NCI-H2029 treated with DMSO at 0.1 percent for 48 hours (cell line): ENCODE data around the gene CCDC88B.

Source experiments
- DNase-seq: peaks from one replicate; lab custom pipeline; 2025; lab: John Stamatoyannopoulos, UW

CCDC88B gene

DNA sequence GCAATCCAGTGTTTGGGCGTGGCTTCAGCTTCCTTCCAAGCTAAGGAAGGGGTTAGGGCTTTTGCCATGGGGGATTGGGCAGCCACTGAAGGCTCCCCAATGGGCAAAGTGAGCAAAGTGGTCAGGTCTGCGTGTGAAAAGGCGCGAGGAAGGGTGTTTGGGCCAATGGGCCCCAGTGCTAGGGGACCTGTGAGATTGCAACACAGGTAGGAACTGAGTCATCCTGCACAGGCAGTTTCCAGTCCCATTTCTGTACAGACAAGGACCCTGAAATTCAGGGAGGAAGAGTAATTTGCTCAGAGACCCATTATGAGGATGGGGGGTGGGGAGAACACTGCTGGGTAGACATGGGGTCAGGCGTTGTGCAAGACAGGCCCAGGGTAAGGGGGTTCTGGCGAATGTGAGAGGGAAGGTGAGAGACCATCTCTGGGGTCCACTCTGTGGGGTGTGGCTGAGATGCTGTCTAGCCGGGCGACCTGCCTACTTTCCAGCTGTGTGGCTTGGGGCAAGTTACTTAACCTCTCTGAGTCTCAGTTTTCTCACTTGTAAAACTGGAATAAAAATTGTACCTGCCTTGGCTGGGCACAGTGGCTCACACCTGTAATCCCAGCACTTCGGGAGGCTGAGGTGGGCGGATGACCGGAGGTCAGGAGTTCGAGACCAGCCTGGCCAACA is 7.3 kb downstream of the CCDC88B start:
- DNase-seq: no peak

DNA sequence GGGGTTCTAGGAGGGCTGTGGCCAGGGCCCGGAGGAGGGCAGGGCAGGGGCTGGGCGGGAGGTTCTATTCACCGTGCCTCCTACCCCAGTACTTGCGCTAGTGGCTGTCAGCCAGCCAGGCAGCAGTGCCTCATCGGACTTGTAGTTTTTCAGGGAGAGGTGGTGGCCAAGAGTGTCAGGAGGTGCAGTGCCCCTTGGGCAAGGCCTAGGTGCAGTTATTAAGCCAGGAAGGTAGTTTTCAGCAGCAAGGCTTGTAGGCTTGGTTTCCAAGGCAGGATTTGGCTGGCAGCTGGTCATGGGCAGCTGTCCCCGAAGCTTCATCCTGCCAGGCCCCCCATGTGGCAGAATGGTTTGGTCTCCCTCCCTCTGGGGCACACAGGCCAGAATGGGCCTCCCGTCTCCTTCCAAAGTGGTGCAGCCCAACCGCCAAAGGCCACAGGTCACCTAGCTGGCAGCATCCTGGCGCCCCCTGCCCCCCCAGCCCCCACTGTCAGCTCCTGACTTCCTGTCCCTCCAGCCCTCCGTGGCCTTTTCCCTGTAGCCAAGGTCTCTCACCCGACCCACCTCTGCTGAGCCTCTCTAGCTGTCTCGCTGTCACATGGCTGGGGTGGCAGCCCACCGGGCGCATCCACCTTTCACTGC is 8.5 kb downstream of the CCDC88B start:
- DNase-seq: no peak

DNA sequence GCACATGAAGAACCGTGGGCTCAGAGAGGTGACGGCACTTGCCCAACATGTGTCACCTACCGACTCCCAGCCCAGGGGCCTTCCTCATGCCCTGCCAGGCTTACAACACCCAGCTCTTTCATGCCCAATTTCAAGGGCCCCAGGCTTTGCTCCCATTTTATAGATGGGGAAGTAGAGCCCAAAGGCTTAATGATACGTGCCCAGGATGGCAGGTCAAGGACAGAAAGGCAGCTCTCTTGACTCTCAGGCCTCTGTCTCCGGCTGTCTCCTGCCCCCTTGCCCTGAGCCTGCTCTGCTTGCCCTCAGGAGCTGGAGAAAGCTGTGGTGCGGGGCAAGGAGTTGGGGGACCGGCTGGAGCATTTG is 9.0 kb downstream of the CCDC88B start:
- no peak for DNase-seq

DNA sequence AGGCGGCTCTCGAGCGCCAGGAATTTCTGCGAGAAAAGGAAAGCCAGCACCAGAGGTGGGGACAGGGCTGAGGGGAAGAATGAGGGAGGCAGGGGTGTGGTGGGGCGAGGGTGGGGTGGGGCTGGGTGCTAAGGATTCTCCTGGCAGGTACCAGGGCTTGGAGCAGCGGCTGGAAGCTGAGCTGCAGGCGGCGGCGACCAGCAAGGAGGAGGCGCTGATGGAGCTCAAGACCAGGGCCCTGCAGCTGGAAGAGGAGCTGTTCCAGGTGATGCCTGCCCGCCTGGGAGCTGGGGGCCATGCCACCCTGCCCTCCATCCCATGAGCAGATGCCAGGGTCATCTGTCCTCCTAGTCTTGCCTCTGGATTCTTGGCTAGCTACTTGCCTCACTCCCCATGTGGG is 9.4 kb downstream of the CCDC88B start:
- no peak for DNase-seq

DNA sequence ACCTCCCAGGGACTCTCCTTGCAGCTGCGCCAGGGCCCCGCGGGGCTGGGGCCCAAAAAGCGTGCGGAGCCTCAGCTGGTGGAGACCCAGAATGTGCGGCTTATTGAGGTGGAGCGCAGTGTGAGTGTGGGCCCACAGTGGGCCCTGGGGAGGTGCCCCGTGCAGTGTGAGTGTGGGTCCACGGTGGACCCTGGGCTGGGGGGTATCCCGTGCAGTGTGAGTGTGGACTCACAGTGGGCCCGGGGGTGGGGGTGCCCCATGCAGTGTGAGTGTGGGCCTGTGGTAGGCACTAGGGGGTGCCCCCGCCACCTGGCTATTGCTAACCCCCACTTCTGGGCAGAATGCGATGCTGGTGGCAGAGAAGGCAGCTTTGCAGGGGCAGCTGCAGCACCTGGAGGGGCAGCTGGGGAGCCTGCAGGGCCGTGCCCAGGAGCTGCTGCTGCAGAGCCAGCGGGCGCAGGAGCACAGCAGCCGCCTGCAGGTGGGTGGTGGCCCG is 11.2 kb downstream of the CCDC88B start:
- DNase-seq: no peak

DNA sequence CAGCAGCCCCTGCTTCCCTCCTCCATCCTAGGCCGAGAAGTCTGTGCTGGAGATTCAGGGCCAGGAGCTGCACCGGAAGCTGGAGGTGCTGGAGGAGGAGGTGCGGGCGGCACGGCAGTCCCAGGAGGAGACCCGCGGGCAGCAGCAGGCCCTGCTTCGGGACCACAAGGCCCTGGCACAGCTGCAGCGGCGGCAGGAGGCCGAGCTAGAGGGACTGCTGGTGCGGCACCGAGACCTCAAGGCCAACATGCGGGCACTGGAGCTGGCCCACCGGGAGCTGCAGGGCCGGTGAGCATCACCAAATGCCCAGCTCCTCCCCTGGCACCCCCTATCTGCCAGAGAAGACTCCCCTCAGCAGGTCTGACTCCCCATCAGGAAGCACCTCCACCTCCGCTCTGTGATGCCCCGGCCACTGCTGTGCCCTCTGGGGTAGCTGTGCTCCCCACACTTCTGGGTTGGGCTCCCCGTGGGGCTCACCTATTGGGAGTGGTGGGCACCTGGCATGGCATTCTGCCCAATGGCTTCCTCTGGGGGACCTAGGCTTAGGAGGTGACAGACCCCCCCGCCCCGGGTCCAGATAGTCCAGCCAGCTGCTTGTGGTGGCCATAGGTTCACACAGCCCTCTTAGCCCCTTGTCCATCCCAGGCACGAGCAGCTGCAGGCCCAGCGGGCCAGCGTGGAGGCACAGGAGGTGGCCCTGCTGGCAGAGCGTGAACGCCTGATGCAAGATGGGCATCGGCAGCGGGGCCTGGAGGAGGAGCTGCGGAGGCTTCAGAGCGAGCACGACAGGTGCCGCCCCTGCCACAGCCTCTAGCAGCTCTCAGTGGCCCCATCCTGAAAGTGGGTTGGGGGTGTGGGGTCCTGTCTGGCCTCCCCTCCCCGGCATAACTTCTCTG is 12.3 kb downstream of the CCDC88B start:
- DNase-seq: no peak

DNA sequence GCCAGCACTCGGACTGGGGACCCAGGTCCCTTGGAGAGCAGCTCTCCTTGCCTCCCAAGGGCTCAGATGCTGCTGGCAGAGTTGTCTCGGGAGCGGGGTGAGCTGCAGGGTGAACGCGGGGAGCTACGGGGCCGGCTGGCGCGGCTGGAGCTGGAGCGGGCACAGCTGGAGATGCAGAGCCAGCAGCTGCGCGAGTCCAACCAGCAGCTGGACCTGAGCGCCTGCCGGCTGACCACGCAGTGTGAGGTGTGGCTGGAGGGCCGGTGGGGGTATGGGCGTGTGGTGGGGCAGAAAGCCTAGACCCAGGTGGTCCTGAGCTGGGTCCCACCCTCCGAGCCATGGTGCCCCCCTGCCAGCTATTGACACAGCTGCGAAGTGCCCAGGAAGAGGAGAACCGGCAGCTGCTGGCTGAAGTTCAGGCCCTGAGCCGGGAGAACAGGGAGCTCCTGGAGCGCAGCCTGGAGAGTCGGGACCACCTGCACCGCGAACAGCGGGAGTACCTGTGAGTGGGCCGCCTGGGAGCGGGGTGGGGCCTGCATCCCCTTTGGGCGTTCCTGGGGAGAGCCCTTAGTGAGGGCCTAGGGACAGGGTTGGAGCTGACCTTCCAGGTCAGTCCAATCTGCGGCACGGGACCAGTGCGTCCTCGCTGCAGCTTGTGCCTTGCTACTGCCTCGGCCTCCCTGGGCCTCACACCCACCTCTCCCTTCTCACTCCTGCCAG is 13.2 kb downstream of the CCDC88B start:
- DNase-seq: no peak

DNA sequence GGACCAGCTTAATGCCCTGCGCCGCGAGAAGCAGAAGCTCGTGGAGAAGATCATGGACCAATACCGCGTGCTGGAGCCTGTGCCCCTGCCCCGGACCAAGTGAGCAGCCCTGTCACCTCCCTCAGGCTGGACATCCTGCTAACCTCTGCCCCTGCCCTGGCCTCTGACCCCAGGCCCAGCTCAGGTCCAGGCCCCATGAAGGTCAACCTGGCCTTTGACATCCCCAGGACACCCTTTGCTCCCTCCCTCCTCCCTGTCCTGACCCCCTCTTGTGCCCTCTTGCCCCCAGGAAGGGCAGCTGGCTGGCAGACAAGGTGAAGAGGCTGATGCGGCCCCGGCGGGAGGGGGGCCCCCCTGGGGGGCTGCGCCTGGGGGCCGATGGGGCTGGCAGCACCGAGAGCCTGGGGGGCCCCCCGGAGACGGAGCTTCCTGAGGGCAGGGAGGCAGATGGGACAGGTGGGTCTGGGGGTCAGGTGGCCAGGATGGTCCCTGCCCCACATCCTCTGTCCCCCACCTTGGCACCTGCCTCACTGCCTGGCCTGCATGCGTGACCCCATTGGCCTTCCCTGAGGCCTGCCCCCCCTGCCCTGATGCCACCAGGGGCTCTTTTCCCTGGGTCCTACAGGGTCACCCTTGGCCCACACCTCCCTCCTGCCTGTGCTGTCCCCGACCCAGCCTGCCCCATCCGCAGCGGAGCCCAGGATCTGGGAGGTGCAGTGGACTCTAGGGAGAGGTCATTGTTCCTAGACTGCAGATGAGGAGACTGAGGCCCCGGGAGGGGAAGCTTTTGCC is 13.9 kb downstream of the CCDC88B start:
- no peak for DNase-seq

DNA sequence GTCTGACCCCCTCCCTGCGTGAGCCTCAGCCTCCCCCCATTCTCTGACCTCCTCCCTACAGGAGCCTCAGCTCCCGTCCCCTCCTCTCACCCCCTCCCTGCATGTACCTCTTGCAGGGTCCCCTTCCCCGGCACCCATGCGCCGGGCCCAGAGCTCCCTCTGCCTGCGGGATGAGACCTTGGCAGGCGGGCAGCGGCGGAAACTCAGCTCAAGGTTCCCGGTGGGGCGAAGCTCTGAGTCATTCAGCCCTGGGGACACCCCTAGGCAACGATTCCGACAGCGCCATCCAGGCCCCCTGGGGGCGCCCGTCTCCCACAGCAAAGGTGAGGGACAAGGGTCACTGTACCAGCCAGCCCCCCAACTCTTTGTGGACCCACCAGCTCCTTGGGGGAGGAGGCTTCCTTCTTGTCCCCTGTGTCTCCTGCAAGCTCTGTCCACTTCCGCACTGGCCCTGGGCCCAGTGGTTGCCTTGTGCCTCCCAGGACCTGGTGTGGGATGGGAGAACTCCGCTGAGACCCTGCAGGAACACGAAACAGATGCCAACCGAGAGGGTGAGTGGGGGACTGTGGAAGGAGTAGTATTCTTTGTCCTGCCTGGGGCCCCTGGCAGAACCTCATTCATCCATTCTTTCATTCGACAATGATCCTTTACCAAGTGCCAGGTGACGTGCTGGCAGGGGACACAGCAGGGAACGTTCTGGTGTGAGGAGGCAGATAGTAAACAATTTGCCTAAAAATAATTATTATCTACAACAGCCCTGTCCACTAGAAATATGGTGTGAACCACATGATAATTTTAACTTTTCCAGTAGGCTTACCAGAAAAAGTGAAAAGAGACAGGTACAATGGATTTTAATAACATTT is 15.3 kb downstream of the CCDC88B start:
- no peak for DNase-seq

DNA sequence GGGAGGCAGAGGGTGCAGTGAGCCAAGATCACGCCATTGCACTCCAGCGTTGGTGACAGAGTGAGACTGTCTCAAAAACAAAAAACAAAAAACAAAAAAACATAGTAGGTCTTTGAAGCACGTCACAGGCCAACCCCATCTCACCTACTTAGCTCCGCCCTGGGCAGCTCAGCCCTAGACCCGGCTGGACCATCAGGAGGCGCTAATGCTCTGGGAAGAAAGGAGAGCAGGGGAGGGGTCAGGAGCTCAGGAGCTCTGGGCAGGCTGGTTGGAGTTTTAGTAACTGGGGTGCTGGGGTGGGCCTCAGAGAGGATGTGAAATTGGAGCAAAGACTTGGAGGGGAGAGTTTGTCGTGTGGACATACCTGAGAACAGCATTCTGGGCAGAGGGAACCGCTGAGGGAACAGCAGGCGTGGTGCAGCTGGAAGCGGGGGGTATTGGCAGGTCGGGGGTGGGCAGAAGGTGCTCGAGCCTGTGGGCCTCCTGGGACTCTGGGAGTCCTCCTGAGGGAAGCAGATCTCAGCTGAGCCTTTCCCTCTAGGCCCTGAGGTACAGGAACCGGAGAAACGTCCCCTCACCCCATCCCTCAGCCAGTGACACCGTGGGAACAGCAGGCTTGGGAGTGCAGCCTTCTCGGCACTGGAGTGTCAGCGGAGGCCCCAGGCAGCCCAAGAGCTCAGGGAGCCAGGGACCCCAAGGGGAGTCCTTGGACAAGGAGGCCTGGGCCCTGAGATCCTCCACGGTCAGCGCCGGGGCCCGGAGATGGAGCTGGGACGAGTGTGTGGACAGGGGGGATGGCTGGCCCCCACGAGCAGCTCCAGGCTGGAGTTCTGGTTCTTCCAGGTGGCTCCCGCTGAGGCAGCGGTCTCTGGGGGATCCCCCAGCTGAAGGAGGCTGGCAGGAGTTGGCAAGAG is 16.8 kb downstream of the CCDC88B start:
- DNase-seq: no peak

DNA sequence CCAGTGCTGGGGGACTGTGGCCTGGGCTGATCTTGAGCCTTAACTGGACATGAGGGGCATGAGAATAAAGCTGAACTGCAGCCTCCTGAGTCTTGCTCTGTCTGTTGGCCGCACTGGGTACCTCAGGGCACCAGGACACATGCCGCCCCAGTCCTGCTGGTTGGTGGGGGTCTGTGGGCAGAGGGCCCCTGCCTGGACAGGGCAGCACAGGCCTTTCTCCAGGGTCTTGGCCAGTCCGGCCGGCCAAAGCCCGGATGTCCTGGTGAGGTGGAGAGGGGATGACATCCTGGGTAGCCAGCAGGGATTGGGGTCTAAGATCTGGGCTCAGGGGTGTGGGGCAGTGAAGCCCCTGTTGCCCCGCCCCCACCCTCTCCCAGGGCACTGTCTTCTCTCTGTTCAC is 17.4 kb downstream of the CCDC88B start:
- no peak for DNase-seq

DNA sequence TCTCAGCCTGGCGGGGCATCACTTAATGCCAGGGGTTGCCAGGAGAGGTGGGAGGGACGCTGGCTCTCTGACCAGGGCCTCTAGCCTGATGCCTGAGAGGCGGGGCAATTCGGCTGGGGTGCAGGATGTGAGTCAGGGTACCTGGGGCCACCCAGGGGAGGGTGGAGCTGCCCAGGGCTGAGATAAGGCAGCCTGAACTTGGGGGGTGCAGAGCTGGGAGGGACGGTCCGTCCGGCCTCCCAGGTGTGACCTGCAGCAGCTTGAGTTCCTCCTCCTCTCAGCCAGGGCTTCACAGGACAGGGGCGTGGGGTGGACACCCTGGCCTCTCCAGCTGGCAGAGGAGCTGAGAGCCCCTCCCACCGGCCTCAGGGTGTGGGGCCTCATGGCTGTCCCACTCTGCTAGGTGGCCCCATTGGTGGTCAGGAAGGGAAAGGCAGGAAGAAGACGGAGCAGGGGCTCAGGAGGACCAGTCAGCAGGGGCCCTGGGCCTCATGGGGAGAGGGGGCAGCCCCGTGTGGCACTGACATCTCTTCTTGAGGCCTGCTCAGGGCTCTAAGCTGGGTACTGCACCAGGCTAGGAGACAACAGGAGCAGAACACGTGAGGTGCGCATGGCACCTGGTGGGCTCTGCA is 18.0 kb downstream of the CCDC88B start:
- DNase-seq: no peak

DNA sequence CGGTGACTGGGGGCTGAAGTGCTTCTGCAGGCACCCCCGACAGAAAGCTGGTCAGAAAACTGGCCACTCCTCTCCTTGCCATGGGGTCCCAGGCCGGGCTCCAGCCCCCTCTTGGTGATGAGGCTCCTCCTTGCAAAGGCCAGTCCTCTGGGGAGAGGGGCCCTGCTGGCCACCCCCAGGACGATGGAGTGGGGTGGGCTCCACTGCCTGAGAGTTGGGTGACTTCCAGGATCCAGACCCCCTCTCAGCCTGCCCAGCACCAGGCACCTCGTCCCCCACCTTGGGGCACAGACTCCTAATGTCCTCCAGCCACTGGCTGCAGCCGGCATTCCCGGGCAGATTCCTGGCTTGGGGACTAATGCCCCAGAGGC is 18.5 kb downstream of the CCDC88B start:
- no peak for DNase-seq

DNA sequence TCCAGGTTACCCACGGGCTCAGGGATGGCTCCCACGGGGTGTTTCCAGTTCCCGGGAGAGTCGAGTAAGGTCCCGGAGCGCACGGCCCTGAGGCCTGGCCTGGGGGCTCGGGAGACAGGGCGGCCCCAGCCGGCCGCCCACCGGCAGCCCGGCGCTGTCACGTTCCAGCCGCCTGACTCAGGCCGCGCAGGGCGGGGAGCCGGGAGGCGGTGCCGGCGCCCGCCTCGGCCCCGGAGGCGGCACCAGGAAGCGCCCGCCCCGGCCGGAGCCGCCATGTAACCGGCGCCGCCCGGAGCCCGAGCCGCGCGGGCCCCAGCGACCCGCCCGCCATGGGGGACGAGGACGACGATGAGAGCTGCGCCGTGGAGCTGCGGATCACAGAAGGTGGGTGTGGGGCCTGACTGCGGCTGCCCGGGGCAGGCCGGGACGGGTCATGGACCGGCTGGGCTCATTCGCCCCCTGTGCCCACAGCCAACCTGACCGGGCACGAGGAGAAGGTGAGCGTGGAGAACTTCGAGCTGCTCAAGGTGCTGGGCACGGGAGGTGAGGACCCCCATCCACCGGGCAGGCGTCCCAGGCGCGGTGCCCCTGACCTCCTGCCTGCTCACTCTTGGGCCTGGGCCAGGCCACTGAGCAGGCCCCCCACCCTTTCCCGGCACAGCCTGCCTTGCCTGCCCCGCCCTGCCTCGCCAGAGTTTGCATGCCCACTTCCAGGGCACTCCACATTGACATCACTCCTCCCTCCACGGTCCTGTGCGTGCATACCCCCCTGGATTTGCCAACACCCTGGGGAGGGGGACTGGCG is 19.1 kb downstream of the CCDC88B start, which contains the start of gene RPS6KA4:
TSS of gene RPS6KA4 (plus strand) at position 256 of the 805 bp plus-strand sequence. CDS start at position 330, 74 bp downstream.
- DNase-seq: no peak

DNA sequence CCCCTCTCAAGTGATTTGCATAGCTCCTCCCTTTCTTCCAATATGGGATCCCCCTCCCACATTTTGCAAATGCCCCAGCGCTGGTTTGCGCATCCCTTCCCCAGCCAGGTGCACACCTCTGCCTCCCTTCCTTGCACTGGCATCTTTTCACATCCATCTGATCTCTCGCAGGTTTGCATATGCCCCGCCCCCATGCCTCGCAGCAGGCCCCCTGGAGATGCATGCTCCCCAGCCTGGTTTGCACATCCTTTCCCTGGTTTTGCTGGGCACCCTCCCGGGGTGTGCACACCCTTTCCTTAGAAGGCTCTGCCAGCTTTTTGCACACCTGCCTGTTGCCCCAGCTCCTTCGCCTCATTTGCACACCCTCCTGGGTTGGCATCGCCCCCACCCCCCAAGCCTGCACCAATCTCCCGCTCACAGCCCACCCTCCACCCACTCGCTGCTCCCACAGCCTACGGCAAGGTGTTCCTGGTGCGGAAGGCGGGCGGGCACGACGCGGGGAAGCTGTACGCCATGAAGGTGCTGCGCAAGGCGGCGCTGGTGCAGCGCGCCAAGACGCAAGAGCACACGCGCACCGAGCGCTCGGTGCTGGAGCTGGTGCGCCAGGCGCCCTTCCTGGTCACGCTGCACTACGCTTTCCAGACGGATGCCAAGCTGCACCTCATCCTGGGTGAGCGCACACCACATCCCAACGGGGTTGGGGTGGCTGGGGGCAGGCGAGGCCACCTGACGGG is 19.9 kb downstream of the CCDC88B start:
- no peak for DNase-seq

DNA sequence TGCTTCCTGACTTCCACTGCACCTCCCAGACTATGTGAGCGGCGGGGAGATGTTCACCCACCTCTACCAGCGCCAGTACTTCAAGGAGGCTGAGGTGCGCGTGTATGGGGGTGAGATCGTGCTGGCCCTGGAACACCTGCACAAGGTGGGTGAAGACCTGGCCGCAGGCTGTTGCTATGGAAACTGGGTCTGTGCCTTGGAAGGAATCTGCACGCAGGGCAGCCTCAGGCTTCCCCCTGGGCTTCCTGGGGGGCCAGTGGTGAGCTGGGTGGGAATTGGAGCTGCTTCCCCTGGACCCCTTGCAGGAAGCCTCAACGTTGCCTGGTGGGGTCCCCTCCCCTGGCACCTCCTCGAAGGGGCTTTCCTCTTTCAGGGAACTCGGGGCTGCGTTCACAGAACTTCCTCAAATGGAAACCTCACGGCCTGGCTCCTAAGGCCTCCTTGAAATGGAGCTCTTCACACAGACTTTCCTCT is 20.5 kb downstream of the CCDC88B start:
- DNase-seq: no peak

DNA sequence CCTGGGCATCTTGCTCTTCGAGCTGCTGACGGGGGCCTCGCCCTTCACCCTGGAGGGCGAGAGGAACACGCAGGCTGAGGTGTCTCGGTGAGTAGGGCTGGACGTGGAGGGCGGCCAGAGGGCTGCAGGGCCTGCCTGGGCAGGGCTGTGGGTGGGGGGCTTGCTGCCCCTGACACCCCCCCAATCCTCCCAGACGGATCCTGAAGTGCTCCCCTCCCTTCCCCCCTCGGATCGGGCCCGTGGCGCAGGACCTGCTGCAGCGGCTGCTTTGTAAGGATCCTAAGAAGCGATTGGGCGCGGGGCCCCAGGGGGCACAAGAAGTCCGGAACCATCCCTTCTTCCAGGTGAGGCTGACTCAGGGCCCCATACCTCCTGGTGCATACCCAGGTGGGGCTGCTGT is 21.7 kb downstream of the CCDC88B start:
- DNase-seq: no peak
